ENCODE data around the gene PTCD1.

Gene PTCD1

GRCh38 chr7:99469381-99470065 is 30.9 kb upstream of the PTCD1 start:
- no peak for DNase-seq (ENCODE audit: extremely low read depth, low read depth)
- TF ChIP-seq CTCF (IDR thresholded peaks at IDR 0.05; ENCODE audit: low read depth, low read length), result no peak

DNA sequence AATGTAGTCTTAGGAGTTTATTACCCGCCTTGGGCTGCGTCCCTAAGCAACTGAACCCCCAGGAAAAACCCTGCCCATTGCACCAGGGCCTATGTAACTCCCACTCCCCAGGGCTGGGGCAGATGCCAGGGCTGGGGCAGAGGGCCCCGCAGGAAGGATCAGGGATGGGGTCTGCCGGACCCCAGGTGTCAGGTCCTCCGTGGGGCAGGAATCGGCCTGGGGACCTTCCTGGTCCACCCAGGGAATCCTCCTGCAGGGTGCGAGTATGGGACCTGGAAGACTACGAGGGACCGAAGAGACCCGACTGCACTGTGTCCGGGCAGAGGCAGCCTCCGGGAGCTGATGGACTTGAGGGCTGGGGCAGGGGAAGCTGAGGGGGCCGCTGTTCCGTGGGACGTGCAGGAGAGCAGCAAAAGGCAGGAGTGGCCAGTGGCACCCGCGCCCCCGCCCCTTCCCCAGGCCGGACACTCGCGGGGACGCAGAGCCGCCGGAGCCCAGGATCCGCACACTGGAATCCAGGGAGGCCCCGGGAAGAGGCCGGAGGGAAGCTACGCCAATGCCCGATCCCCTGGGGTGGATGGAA is 29.8 kb upstream of the PTCD1 start:
- no peak for TF ChIP-seq CTCF (IDR thresholded peaks at IDR 0.05; ENCODE audit: low read depth, low read length)
- no peak for DNase-seq (ENCODE audit: extremely low read depth, low read depth)

GRCh38 chr7:99465421-99465768 is 26.8 kb upstream of the PTCD1 start:
- no peak for TF ChIP-seq CTCF (IDR thresholded peaks at IDR 0.05; ENCODE audit: low read depth, low read length)
- no peak for DNase-seq (ENCODE audit: extremely low read depth, low read depth)

- DNase-seq (ENCODE audit: extremely low read depth, low read depth), result no peak
- no peak for TF ChIP-seq CTCF (IDR thresholded peaks at IDR 0.05; ENCODE audit: low read depth, low read length)
These were observed 22.6 kb upstream of the PTCD1 start for GRCh38 chr7:99461221-99461620.

DNA sequence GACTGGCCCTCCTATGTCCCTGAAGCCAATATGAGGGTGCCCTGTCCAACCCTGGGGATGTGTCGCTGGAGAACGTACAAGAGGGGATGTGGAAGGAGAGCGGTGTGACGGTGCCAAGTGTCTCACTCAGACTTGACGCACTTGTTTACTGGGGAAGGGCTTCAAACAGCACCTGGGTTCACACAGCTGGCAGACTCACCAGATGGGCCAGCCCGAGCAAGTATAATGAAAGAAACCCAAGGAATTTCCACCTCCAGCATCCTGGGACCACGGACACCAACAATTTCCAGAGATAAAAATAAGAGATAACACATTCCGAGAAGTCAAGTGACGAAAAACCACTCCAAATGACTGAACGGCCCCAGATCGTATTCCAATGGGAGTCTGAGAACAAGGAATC is 22.1 kb upstream of the PTCD1 start:
- TF ChIP-seq CTCF (IDR thresholded peaks at IDR 0.05; ENCODE audit: low read depth, low read length), result no peak
- no peak for DNase-seq (ENCODE audit: extremely low read depth, low read depth)

- no peak for DNase-seq (ENCODE audit: extremely low read depth, low read depth)
- TF ChIP-seq CTCF (IDR thresholded peaks at IDR 0.05; ENCODE audit: low read depth, low read length), result no peak; the same call in 1 of the 2 replicates
These were observed 20.5 kb upstream of the PTCD1 start for GRCh38 chr7:99459087-99459486.

- DNase-seq (ENCODE audit: extremely low read depth, low read depth), result no peak
- no peak for TF ChIP-seq CTCF (IDR thresholded peaks at IDR 0.05; ENCODE audit: low read depth, low read length)
These were observed 19.3 kb upstream of the PTCD1 start for GRCh38 chr7:99457650-99458493.
